Measurements from ENCODE around the gene HPCAL1. TPM values are rescaled to one million over a fixed set of nuclear protein-coding genes. Genes with fewer than 3 reads are reported as not detected.

The HPCAL1 gene
- total and polyA plus RNA-seq, 2 experiments from 2014 or later = 8.3 to 25.4 TPM

GRCh38 chr2:10355471-10356438 is 53.1 kb downstream of the HPCAL1 start:
- DNase-seq (ENCODE audit: low spot score) = no peak
- Histone ChIP-seq H2AFZ (no peak overlapping the region), H3K4me1 (ENCODE audit: insufficient read depth) (no peaks in the 10 kb centered on the region), H3K4me2 (no peak overlapping the region), H3K27ac (ENCODE audit: low read depth) (no peak overlapping the region), H3K36me3 (ENCODE audit: insufficient read depth) (no peaks in the 10 kb centered on the region), H3K79me2 (replicated peaks; ENCODE audit: insufficient read depth) (no peaks in the 10 kb centered on the region), H3F3A (replicated peaks; ENCODE audit: low read depth) (no peaks in the 10 kb centered on the region), H3K9me2 (ENCODE audit: insufficient read depth) (no peaks in the 10 kb centered on the region), H3K27me3 (ENCODE audit: insufficient read depth) (no peaks in the 10 kb centered on the region), H4K20me1 (replicated peaks; ENCODE audit: insufficient read depth) (no peaks in the 10 kb centered on the region; the same call in 1 of the 2 replicates), H3K4me3 (no peak overlapping the region)
- Mint-ChIP-seq H3K27ac (peak overlapping the region; percentile 29; the same call in 1 of the 2 replicates), H3K36me3 (ENCODE audit: low read depth) (no peaks in the 10 kb centered on the region), H3K4me3 (no peak overlapping the region), H3K27me3 (ENCODE audit: insufficient read depth, low read depth, poor library complexity) (no peaks in the 10 kb centered on the region), H3K4me1 (peaks cover 5% of the 10 kb centered on the region), H3K9me3 (no peaks in the 10 kb centered on the region)
- TF ChIP-seq CTCF (conservative IDR thresholded peaks at IDR 0.05; ENCODE audit: low read depth in 2 of 2) = no peak
- no peak for TF ChIP-seq EZH2phosphoT487 (IDR thresholded peaks at IDR 0.05; ENCODE audit: unreplicated experiment)
- TF ChIP-seq JUNB (IDR thresholded peaks at IDR 0.05; ENCODE audit: unreplicated experiment) = no peak
- ATAC-seq = no peak

DNA sequence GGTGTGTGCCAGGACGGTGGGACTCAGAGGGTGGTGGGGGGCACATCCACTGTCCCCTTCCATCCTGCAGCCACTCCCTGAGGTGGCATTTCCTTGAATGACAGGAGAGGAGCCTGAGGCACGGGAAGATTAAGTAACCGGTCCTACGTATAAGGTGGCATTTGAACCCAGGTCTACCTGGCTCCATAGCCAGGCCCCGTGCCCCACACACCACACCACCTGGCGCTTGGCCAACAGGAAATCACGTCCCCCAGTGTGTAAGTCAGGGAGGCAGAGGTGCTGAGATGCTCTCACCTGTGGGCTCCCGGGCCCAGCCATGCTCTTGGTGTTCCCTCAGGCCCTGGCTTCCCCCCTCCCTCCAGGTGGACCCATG is 53.7 kb downstream of the HPCAL1 start:
- no peaks in the 10 kb centered on the region for H3K79me2 ChIP-seq (replicated peaks; ENCODE audit: insufficient read depth)
- H2AFZ ChIP-seq = no peak overlapping the region
- no peaks in the 10 kb centered on the region for H3K27me3 Mint-ChIP-seq (ENCODE audit: insufficient read depth, low read depth, poor library complexity)
- no peak overlapping the region for H3K27ac ChIP-seq (ENCODE audit: low read depth)
- H3K9me3 Mint-ChIP-seq = no peaks in the 10 kb centered on the region
- DNase-seq (ENCODE audit: low spot score) (no peak), ATAC-seq (no peak)
- peaks cover 5% of the 10 kb centered on the region for H3K4me1 Mint-ChIP-seq
- no peaks in the 10 kb centered on the region for H3K36me3 Mint-ChIP-seq (ENCODE audit: low read depth)
- H3F3A ChIP-seq (replicated peaks; ENCODE audit: low read depth) = no peaks in the 10 kb centered on the region
- no peaks in the 10 kb centered on the region for H3K4me1 ChIP-seq (ENCODE audit: insufficient read depth)
- peak overlapping the region; percentile 29; the same call in 1 of the 2 replicates for H3K27ac Mint-ChIP-seq
- no peak overlapping the region for H3K4me2 ChIP-seq
- H3K4me3 Mint-ChIP-seq = no peak overlapping the region
- no peak overlapping the region for H3K4me3 ChIP-seq
- no peaks in the 10 kb centered on the region for H3K9me2 ChIP-seq (ENCODE audit: insufficient read depth)
- H3K36me3 ChIP-seq (ENCODE audit: insufficient read depth) = no peaks in the 10 kb centered on the region
- no peaks in the 10 kb centered on the region for H4K20me1 ChIP-seq (replicated peaks; ENCODE audit: insufficient read depth)
- no peaks in the 10 kb centered on the region for H3K27me3 ChIP-seq (ENCODE audit: insufficient read depth)
- TF ChIP-seq POLR2AphosphoS5 (IDR thresholded peaks at IDR 0.05; ENCODE audit: low read depth) (no peak), NANOG (IDR thresholded peaks at IDR 0.05; ENCODE audit: borderline replicate concordance) (no peak), EZH2phosphoT487 (IDR thresholded peaks at IDR 0.05; ENCODE audit: unreplicated experiment) (no peak), JUNB (IDR thresholded peaks at IDR 0.05; ENCODE audit: unreplicated experiment) (no peak), STAT1 (IDR thresholded peaks at IDR 0.05; ENCODE audit: unreplicated experiment) (no peak), CTCF (conservative IDR thresholded peaks at IDR 0.05; ENCODE audit: low read depth in 2 of 2) (no peak), REST (IDR thresholded peaks at IDR 0.05; ENCODE audit: unreplicated experiment) (no peak), ZNF331 (CRISPR knock-in tag; IDR thresholded peaks at IDR 0.05; ENCODE audit: low read depth) (no peak), EZH2 (IDR thresholded peaks at IDR 0.05; ENCODE audit: low read depth, unreplicated experiment) (no peak), ZNF114 (CRISPR knock-in tag; IDR thresholded peaks at IDR 0.05) (no peak)
- TF ChIP-seq, protein P1, sequence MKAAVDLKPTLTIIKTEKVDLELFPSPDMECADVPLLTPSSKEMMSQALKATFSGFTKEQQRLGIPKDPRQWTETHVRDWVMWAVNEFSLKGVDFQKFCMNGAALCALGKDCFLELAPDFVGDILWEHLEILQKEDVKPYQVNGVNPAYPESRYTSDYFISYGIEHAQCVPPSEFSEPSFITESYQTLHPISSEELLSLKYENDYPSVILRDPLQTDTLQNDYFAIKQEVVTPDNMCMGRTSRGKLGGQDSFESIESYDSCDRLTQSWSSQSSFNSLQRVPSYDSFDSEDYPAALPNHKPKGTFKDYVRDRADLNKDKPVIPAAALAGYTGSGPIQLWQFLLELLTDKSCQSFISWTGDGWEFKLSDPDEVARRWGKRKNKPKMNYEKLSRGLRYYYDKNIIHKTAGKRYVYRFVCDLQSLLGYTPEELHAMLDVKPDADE (IDR thresholded peaks at IDR 0.05) = no peak

All from GM23338 (cell line).